Tibial nerve (tissue), 3 donors: ENCODE results near the gene EMX2.

Experiments
- CTCF ChIP-seq, 5 experiments: fragments of 200-600 bp in 3 of 5; fragments of 450-650 bp in 2 of 5; sonication (generic) in 3 of 5; IDR thresholded peaks; one replicate each; pipeline ENCODE4 v1.5.1; 2016 to 2019; ENCODE audit warnings: antibody characterized with exemption in 5 of 5, mild to moderate bottlenecking in 3 of 5, moderate library complexity in 2 of 5
- POLR2A ChIP-seq, 2 donors: fragments of 450-650 bp; IDR thresholded peaks; one replicate each; pipeline ENCODE4 v1.6.1; 2017; ENCODE audit warnings: antibody characterized with exemption in 2 of 2, mild to moderate bottlenecking in 2 of 2, moderate library complexity in 2 of 2

- TF ChIP-seq CTCF (IDR thresholded peaks at IDR 0.05): no peak
- TF ChIP-seq POLR2A (IDR thresholded peaks at IDR 0.05): no peak
Observed at GRCh38 chr10:117565068-117565467, 22.5 kb downstream of the EMX2 start.
